Omental fat pad (tissue), 4 donors: ENCODE results near the gene MAU2. TPM values are rescaled to one million over a fixed set of nuclear protein-coding genes. Genes with fewer than 3 reads are reported as not detected.

Experiments
- ATAC-seq: fragments of 150-250 bp; one replicate; pipeline ENCODE4 v1.9.1; 2016; ENCODE audit warnings: mild to moderate bottlenecking, moderate library complexity; ENCODE audit not compliant: low FRiP score
- DNase-seq: peaks from one replicate; pipeline ENCODE4 v3.0.0-alpha.2; 2019; ENCODE audit warnings: low spot score
- total RNA-seq, 4 donors: library from RNA; depleted of rRNA; stranded (reverse); fragments of >200 nt; gene quantifications; one replicate each; pipeline ENCODE4 v1.1.0, GENCODE V29; 2016
- TF ChIP-seq, protein P1 (sequence below), 3 donors: fragments of 450-650 bp; IDR thresholded peaks; one replicate each; pipeline ENCODE4 v1.5.1; 2016 to 2017; ENCODE audit warnings: antibody characterized with exemption in 3 of 3, mild to moderate bottlenecking in 3 of 3, moderate library complexity in 2 of 3

Gene MAU2
- total RNA-seq, 4 donors from 2014 or later: 27.6 to 78.5 (median 44.3) TPM

DNA sequence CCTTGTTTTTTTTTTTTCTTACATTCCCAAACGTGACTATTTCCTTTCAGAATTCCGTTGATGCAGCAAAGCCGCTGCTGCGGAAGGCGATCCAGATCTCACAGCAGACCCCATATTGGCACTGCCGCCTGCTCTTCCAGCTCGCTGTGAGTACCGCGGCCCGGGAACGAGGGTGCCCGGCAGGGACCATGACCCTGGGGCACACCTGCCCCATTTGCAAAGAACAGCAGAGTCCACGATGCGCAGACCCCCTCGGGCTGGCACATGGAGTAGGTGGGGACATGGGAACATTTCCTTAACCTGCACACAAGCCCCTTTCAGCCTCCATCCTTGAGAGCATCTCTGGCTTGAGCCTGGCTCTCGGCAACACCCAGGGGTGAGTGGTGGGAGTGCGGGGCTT lies 16.5 kb downstream of the MAU2 start:
- TF ChIP-seq, protein P1, sequence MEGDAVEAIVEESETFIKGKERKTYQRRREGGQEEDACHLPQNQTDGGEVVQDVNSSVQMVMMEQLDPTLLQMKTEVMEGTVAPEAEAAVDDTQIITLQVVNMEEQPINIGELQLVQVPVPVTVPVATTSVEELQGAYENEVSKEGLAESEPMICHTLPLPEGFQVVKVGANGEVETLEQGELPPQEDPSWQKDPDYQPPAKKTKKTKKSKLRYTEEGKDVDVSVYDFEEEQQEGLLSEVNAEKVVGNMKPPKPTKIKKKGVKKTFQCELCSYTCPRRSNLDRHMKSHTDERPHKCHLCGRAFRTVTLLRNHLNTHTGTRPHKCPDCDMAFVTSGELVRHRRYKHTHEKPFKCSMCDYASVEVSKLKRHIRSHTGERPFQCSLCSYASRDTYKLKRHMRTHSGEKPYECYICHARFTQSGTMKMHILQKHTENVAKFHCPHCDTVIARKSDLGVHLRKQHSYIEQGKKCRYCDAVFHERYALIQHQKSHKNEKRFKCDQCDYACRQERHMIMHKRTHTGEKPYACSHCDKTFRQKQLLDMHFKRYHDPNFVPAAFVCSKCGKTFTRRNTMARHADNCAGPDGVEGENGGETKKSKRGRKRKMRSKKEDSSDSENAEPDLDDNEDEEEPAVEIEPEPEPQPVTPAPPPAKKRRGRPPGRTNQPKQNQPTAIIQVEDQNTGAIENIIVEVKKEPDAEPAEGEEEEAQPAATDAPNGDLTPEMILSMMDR (IDR thresholded peaks at IDR 0.05): no peak
- DNase-seq: no peak
- ATAC-seq: no peak

DNA sequence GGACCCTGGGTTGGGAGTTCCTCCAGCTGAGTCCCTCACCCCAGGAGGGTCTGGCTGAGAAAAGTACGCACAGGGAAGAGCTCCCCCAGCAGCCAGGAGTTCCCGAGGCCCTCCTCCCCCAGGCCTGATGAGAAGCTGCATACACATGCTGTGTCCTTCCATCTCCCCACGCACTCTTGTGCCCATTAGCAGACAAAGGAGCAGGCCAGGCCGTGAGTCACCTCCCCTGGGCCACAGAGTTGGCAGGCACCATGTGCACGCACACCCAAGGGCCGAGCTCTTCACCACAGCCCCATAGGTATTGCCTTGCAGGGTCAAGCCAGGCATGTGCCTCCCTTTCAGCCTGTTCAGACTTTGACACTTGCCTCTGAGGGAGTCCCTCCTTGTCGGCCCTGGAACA lies 17.5 kb downstream of the MAU2 start:
- ATAC-seq: no peak

DNA sequence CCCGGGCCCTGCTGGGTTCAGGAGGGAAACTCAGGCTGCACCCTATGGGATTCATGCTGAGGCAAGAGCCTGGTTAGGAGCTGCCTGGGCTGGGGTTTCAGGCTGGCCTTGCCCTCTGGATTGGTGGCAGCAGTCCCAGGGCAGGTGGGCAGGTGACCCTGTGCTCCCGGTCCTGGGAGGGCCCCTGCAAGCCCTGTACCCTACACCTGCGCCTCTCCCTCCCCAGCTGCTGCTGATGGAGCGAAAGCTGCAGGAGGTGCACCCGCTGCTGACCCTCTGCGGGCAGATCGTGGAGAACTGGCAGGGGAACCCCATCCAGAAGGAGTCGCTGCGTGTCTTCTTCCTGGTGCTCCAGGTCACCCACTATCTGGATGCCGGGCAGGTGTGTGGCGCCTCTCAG lies 20.4 kb downstream of the MAU2 start:
- no peak for DNase-seq
- ATAC-seq: no peak
- TF ChIP-seq, protein P1 (IDR thresholded peaks at IDR 0.05): no peak

More for the DNA sequence above, 17.5 kb downstream of the MAU2 start:
- TF ChIP-seq, protein P1 (IDR thresholded peaks at IDR 0.05): no peak
- no peak for DNase-seq

DNA sequence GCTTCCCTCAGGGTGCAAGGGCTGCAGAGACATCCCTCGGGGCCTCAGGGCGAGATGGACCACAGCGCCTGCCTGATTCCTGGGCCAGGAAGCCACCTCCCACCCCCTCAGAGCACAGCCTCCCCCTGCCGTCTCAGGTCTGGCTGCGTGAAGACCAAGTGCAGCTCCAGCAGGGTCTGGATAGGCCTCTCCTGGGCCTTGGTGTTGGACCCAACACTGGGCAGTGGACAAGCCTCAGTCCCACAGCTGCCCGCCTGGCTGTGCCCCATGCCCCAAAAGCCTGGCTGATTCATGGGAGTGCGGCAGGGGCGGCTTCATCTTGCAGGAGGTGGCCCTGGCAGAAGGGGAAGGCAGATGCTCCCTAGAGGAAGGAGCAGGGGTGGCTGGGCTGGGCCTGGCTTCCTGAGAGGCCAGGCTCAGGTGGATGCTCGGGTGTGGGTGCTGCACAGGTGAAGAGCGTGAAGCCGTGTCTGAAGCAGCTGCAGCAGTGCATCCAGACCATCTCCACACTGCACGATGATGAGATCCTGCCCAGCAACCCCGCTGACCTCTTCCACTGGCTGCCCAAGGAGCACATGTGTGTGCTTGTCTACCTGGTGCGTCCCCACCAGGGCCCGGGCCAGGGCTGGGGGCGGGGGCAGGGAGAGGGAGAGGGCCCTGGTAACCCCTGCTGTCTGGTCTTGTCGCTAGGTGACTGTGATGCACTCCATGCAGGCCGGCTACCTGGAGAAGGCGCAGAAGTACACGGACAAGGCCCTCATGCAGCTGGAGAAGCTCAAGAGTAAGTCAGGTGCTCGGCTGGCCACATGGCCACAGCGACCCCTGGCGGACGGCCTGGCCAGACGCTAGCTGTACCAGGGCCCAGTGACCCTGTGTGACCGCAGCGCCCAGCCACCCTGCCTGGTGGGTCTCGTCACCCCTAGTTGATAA lies 21.7 kb downstream of the MAU2 start:
- TF ChIP-seq, protein P1 (IDR thresholded peaks at IDR 0.05): peak in 1 of 3 donors; percentile 20
- no peak for DNase-seq
- no peak for ATAC-seq

DNA sequence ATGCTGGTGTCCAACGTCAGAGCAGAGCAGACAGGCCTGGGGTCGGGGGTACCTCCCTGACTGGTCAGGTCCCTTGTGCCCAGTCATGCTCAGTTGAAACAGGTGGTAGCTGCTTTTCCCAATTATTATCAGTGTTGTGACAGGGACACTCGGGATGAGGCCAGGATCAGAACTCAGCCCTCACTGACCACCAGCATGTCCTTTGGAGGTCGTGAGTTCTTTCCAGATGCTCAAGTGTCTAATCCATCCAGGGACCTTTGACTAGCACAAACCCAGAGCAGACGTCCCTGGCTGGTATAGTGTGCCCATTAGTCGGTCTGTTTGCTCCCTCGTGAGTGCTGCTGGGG lies 22.4 kb downstream of the MAU2 start:
- TF ChIP-seq, protein P1 (IDR thresholded peaks at IDR 0.05): no peak
- ATAC-seq (no peak), DNase-seq (no peak)

DNA sequence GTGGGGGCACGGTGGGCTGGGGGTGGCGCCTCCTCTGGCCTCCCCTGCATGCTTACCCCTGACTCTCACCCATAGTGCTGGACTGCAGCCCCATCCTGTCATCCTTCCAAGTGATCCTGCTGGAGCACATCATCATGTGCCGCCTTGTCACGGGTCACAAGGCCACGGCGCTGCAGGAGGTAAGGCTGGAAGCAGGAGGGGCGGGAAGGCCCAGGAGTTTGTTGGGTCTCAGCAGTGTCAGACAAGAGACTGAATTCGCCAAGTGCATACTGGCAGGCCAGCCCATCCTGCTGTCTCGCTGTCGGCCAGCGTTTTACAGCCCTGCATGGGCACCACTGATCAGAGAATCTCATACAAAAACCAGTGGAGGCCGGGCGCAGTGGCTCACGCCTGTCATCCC lies 23.1 kb downstream of the MAU2 start:
- TF ChIP-seq, protein P1 (IDR thresholded peaks at IDR 0.05): no peak
- DNase-seq: no peak
- no peak for ATAC-seq

DNA sequence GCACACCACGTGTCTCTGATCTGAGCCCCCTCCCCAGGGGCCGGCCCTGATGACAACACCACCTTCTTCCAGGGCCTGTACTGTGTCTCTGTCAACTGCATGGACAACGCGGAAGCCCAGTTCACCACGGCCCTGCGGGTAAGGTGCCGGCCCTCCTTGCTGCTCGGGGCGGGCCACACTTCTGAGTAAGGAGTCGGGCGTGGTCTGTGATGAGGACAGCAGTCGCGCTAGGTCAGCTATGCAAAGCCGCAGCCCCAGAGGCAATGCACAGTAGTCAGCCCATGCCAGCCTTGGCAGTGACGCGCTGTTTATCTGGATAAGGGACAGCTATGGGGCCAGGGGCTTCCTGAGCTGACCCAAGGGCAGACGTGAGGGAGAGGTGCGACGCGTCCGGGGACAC lies 24.6 kb downstream of the MAU2 start:
- ATAC-seq: no peak
- TF ChIP-seq, protein P1 (IDR thresholded peaks at IDR 0.05): no peak

More for the DNA sequence above, 24.6 kb downstream of the MAU2 start:
- no peak for DNase-seq
